Uterus (tissue), 4 donors: ENCODE data around the gene PRAF2. TPM values are rescaled to one million over a fixed set of nuclear protein-coding genes. Genes with fewer than 3 reads are reported as not detected.

Experiments
- DNase-seq, 2 donors: peaks; one replicate each; pipeline ENCODE4 v3.0.0-alpha.2; 2019 to 2020
- H3K27ac ChIP-seq, 2 donors: fragments of 200-600 bp; sonication (generic); 1 replicate in 1 of 2; 2 replicates in 1 of 2; pipeline ENCODE4 v1.5.1; 2016 to 2018
- H3K27me3 ChIP-seq, 2 donors: fragments of 200-600 bp; sonication (generic); one replicate each; pipeline ENCODE4 v1.5.1; 2018 to 2019; ENCODE audit warnings: control low read depth in 1 of 2
- H3K36me3 ChIP-seq, 2 donors: fragments of 200-600 bp; sonication (generic); one replicate each; pipeline ENCODE4 v1.5.1; 2019; ENCODE audit warnings: control low read depth in 1 of 2
- H3K4me1 ChIP-seq, 2 donors: fragments of 200-600 bp; sonication (generic); one replicate each; pipeline ENCODE4 v1.5.1; 2018 to 2019; ENCODE audit warnings: control low read depth in 1 of 2
- H3K4me3 ChIP-seq, 2 donors: fragments of 200-600 bp; sonication (generic); 1 replicate in 1 of 2; 2 replicates in 1 of 2; pipeline ENCODE4 v1.5.1; 2018 to 2019; ENCODE audit warnings: mild to moderate bottlenecking in 1 of 2
- H3K9me3 ChIP-seq, 2 donors: fragments of 200-600 bp; sonication (generic); one replicate each; pipeline ENCODE4 v1.5.1; 2019; ENCODE audit warnings: control low read depth in 1 of 2
- POLR2A ChIP-seq, 2 donors: fragments of 450-650 bp; IDR thresholded peaks; one replicate each; pipeline ENCODE4 v1.6.1; 2016; ENCODE audit warnings: antibody characterized with exemption in 2 of 2, mild to moderate bottlenecking in 1 of 2, moderate library complexity in 1 of 2
- intact Hi-C: fragments of 100-400 bp; cut with DNase I; formaldehyde crosslinking; loops from one replicate; pipeline ENCODE4 v1.15.1; 2023; ENCODE audit warnings: low total_unique reads
- total RNA-seq, 4 donors: library from RNA; depleted of rRNA in 3 of 4; stranded (reverse); fragments of >200 nt in 3 of 4; gene quantifications; one replicate each; pipeline versions ENCODE4 v1.1.0 to v1.2.4, GENCODE V29; 2014 to 2023
- TF ChIP-seq, protein P1 (sequence below), 4 experiments: fragments of 200-600 bp in 2 of 4; fragments of 450-650 bp in 2 of 4; sonication (generic) in 2 of 4; IDR thresholded peaks; one replicate each; pipeline ENCODE4 v1.5.1; 2016 to 2019; ENCODE audit warnings: antibody characterized with exemption in 4 of 4, mild to moderate bottlenecking in 2 of 4, moderate library complexity in 1 of 4
- donor health status: DM: yes; HTN: yes; CAD: no.

The PRAF2 gene
- total RNA-seq, 4 donors from 2014 or later, result 0.77 to 45.2 (median 23.8) TPM

GRCh38 chrX:49077941-49078340 is 4.1 kb upstream of the PRAF2 start:
- Histone ChIP-seq H3K27me3 (no peaks in the 10 kb centered on the region), H3K4me3 (no peak overlapping the region), H3K27ac (no peak overlapping the region), H3K9me3 (no peaks in the 10 kb centered on the region), H3K36me3 (no peaks in the 10 kb centered on the region), H3K4me1 (no peaks in the 10 kb centered on the region)
- intact Hi-C loops, result no loop called here
- DNase-seq, result no peak
- no peak for TF ChIP-seq POLR2A (IDR thresholded peaks at IDR 0.05)
- TF ChIP-seq, protein P1, sequence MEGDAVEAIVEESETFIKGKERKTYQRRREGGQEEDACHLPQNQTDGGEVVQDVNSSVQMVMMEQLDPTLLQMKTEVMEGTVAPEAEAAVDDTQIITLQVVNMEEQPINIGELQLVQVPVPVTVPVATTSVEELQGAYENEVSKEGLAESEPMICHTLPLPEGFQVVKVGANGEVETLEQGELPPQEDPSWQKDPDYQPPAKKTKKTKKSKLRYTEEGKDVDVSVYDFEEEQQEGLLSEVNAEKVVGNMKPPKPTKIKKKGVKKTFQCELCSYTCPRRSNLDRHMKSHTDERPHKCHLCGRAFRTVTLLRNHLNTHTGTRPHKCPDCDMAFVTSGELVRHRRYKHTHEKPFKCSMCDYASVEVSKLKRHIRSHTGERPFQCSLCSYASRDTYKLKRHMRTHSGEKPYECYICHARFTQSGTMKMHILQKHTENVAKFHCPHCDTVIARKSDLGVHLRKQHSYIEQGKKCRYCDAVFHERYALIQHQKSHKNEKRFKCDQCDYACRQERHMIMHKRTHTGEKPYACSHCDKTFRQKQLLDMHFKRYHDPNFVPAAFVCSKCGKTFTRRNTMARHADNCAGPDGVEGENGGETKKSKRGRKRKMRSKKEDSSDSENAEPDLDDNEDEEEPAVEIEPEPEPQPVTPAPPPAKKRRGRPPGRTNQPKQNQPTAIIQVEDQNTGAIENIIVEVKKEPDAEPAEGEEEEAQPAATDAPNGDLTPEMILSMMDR (IDR thresholded peaks at IDR 0.05), result no peak

DNA sequence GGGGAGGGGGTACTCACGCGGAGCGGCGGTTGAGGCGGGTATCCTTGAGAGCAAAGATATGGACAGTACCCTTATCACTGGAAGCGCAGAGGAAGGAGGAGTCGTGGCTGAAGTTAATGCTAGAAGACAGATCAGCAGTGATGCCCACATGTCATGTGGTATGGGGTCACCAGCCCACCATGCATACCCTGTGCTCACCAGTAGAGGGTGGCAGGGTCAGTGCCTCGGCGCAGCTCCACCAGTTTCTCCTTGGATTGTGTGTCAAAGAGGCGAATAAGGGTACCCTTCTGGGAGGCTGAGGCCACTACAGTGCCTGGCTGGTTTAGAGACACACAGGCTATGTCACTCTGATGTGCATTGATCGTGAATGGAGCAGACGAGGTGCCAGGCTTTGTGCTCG is 1.5 kb upstream of the PRAF2 start:
- no peak for DNase-seq
- no peaks in the 10 kb centered on the region for H3K36me3 ChIP-seq
- H3K9me3 ChIP-seq, result no peaks in the 10 kb centered on the region
- no peak overlapping the region for H3K4me3 ChIP-seq
- no peaks in the 10 kb centered on the region for H3K27me3 ChIP-seq
- no peaks in the 10 kb centered on the region for H3K4me1 ChIP-seq
- H3K27ac ChIP-seq, result no peak overlapping the region
- no peak for TF ChIP-seq POLR2A (IDR thresholded peaks at IDR 0.05)
- TF ChIP-seq, protein P1 (IDR thresholded peaks at IDR 0.05), result no peak
- intact Hi-C loops, result no loop called here

GRCh38 chrX:49072712-49073095 is 1.1 kb downstream of the PRAF2 start:
- DNase-seq, result no peak
- no peaks in the 10 kb centered on the region for H3K27me3 ChIP-seq
- H3K36me3 ChIP-seq, result no peaks in the 10 kb centered on the region
- TF ChIP-seq, protein P1 (IDR thresholded peaks at IDR 0.05), result no peak
- TF ChIP-seq POLR2A (IDR thresholded peaks at IDR 0.05), result no peak
- peak overlapping the region; percentile 7 to 44 for H3K4me3 ChIP-seq
- intact Hi-C loops, result no loop called here
- no peaks in the 10 kb centered on the region for H3K4me1 ChIP-seq
- H3K27ac ChIP-seq, result peak overlapping the region; percentile 0 to 77
- H3K9me3 ChIP-seq, result no peaks in the 10 kb centered on the region

DNA sequence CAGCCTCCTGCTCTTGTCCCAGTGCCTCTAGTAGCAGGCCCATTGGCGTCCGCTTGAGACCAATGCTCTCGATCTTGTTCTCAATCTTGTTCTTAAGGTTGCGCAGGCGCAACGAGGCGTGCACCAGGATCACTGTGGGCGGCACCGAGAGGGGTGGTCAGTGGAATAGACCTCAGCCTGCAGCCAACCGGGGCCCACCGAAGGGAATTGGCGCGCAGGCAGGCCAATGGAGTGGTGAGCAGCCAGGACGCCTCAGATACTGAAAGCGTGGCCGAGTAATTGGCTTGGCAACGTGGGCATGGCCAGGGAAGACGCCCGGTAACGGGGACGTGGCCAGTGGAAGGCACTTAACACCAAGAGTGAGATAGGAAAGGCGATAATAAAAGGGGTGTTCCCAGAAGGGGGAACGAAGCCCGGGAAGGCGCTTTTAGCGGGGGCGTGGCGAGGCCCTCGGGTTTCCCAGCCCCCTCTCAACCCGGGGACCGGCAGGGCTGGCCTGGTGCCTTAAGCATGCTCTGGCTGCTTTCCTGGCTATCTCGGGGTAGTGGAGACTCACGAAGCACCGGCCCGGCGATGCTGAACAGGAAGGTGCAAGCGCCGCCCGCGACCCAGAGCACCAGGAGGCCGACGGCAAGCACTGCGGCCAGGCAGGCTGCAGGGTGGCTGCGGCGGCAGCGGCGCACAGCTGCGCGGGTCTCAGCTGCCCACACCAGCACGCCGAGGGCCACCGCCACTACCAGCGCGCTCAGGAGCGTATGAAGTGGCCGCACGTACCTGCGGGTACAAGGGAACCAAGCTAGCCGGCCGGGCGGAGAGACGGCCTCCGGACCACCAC is 1.7 kb downstream of the PRAF2 start:
- H3K4me3 ChIP-seq, result peak overlapping the region; percentile 7 to 44
- peak overlapping the region; percentile 7 to 77 for H3K27ac ChIP-seq
- TF ChIP-seq POLR2A (IDR thresholded peaks at IDR 0.05), result no peak
- TF ChIP-seq, protein P1 (IDR thresholded peaks at IDR 0.05), result no peak
- no peaks in the 10 kb centered on the region for H3K4me1 ChIP-seq
- DNase-seq, result peak; percentile 84
- no peaks in the 10 kb centered on the region for H3K9me3 ChIP-seq
- intact Hi-C loops, result no loop called here
- H3K27me3 ChIP-seq, result no peaks in the 10 kb centered on the region
- H3K36me3 ChIP-seq, result no peaks in the 10 kb centered on the region

DNA sequence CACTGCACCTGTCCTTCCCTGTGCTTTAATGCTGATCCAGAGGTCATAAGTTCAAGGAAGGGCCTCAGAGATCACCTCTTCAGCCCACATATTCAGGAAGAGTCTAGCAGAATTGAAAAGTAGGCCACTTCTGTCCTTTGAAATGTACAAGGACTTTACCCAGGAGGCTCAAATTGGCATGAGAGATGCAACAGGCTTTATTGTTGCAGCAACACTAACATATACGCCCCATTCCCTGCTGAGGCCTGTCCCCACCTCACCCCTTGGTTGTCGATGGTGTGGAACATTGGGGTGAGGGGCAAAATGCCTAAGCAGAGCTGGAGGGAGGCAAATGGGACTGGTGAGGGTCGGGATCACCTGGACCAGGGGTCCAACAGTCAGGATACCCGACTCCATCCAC is 2.8 kb downstream of the PRAF2 start:
- no peaks in the 10 kb centered on the region for H3K36me3 ChIP-seq
- H3K27ac ChIP-seq, result no peak overlapping the region
- H3K9me3 ChIP-seq, result no peaks in the 10 kb centered on the region
- H3K4me1 ChIP-seq, result no peaks in the 10 kb centered on the region
- no peak overlapping the region for H3K4me3 ChIP-seq
- TF ChIP-seq POLR2A (IDR thresholded peaks at IDR 0.05), result no peak
- TF ChIP-seq, protein P1 (IDR thresholded peaks at IDR 0.05), result no peak
- DNase-seq, result no peak
- intact Hi-C loops, result no loop called here
- no peaks in the 10 kb centered on the region for H3K27me3 ChIP-seq
